Left colon (tissue), 2 donors: ENCODE results near the gene HEMK1. TPM values are rescaled to one million over a fixed set of nuclear protein-coding genes. Genes with fewer than 3 reads are reported as not detected.

ENCODE experiments used
- ATAC-seq: fragments of 200-7000 bp; cut with Tn5 transposase; one replicate; pipeline ENCODE4 v1.9.1; 2020; ENCODE audit warnings: mild to moderate bottlenecking, moderate library complexity
- DNase-seq, 2 donors: peaks; one replicate each; pipeline ENCODE4 v3.0.0-alpha.2; 2020
- intact Hi-C, 2 donors: fragments of 100-400 bp; cut with DNase I in 1 of 2; cut with micrococcal nuclease in 1 of 2; formaldehyde crosslinking; loops; one replicate each; pipeline versions ENCODE4 v1.11.2 to v1.14.0; 2022; cut with DNase I, micrococcal nuclease
- total RNA-seq, 2 donors: library from RNA; stranded (reverse); fragmentation: NEBNext Ultra II Directional; extraction: Animal tissue kit (Norgen Biotek cat#: 25700); gene quantifications; one replicate each; pipeline ENCODE4 v1.2.1, GENCODE V29; 2021
- donor health status: DM: no; HTN: no; CAD: no.
- donor health status: DM: yes; HTN: yes; CAD: no.

HEMK1 gene
- total RNA-seq, 2 donors from 2014 or later: 21.9 to 24.8 TPM

DNA sequence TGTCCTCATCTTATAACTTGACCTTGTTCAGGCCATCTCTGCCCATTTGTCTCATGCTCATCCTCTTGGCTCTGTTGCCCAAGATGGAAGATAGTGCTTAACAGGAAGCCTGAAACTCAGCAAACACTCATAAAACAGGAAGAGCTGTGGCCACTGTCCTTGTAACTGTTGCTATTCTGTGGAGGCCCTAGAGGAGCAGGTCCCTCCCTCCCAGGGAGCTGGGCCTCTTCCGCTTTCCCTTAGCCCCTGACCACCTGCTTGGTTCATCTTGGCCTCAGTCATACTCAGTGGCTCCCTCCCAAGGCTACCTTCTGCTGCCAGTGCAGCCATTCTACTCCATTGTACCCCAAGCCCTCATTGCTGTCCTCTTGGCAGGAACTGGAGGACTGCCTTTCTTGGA is 51.1 kb downstream of the HEMK1 start:
- no peak for DNase-seq
- intact Hi-C loops: no loop called here
- no peak for ATAC-seq

GRCh38 chr3:50620820-50621219 is 51.5 kb downstream of the HEMK1 start:
- DNase-seq: no peak
- no peak for ATAC-seq
- intact Hi-C loops: no loop called here

DNA sequence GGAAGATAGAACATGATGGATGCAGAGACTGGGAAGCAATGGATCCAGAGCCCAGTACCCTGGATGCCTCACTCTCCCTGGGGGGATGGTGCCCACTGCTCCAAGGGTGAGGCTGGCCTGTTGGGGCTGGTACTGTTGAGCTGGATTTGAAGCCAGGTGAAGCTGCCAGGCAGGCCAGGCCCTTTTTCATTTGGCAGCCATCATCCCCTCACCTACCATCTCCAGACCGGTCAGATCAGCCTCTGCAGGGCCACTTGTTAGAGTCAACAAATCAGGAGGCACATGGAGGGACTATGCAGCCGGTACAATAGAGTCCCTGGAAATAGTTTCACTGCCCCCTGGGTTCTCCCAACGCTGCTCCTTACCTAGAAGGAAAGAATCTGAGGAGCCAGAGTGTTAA is 53.6 kb downstream of the HEMK1 start:
- intact Hi-C loops: no loop called here
- DNase-seq: no peak
- ATAC-seq: no peak

DNA sequence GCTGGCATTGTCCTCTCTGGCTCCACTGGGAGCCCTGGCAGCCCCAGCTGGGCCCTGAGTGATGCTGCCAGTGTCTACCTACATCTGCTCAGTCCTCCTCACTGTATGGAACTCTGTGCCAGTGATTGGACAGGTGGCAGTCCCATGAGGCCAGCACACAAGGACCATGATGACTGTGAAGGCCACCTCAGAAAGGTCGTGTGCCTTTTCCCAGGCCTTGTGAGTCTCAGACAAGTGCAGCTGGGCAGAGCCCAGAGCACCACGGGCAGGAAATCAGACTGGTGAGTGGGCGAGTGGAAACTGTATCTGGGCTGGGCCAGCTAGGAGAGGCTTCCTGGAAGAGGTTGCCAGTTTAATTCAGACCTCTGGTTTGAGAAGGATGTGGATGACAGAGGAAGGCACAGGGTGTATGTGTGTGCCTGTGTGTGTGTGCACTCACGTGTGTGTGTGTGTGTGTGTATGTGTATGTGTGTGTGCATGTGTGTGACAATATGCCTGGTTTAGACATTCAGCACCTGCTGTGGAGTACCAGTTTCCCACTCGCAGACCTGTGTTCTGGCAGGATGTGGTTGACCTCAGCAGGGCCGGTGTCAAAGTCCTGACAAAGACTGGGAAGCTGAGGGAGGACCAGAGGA is 54.6 kb downstream of the HEMK1 start:
- intact Hi-C loops: no loop called here

GRCh38 chr3:50624634-50625033 is 55.3 kb downstream of the HEMK1 start:
- DNase-seq (no peak), ATAC-seq (peak; percentile 26)
- intact Hi-C loops: no loop called here

More for the DNA sequence above, 54.6 kb downstream of the HEMK1 start:
- DNase-seq (no peak), ATAC-seq (peak; percentile 14)

- intact Hi-C loops: no loop called here
- ATAC-seq (peak; percentile 75), DNase-seq (no peak)
These were observed 56.2 kb downstream of the HEMK1 start for GRCh38 chr3:50625231-50626182.

DNA sequence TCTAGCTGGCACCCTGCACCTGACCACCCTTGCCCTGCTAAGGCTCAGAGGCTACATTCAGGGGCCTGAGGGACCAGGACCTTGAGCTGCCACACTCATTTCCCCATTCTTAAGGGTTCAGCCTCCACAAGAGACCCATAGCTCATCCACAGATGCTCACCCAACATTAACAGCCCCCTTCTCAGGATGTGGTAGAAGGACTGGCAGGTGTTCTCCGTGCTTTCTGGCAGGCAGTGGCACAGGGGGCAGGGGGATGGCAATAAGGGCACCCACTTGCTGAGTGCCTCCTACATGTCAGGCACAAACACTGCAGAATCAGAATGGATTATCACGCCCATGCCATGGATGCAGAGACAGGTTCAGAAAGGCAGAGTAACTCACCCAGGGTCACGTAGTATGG is 57.1 kb downstream of the HEMK1 start:
- intact Hi-C loops: no loop called here
- DNase-seq (no peak), ATAC-seq (no peak)

DNA sequence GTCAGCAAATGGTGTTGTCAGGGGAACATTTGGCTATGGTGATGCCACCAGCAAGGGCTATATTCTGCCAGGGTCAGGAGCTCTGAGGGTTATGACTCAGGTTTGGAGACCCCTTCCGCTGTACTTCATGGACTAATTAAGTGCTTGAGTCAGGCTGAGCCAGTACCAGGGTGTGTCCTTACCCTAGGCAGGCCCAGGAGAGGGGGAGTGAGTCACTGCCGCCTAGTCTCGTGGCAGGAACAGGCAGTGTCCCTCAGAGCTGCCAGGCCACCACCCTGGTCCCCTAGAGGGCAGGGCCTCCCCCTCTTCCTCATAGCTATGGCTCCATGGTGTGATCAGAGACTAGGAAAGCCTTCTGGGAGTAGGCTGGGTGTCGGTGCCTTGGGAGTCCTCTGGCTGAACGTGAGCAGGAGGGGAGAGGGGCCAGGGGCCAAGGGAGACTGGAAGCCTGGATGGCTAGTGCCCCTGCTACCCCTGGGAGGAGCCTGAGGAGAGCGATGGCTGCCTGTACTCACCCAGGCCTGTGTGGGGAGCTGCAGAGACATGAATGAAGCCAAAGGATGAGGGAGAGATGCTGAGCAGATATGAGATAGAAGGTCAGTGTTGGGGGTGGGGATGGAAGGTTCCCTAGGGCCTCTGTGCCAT is 58.2 kb downstream of the HEMK1 start:
- no peak for ATAC-seq
- intact Hi-C loops: no loop called here
- no peak for DNase-seq

GRCh38 chr3:50628601-50629000 is 59.3 kb downstream of the HEMK1 start:
- intact Hi-C loops: no loop called here
- ATAC-seq: no peak
- DNase-seq: no peak

- ATAC-seq (peak; percentile 81), DNase-seq (peak; percentile 43 to 49)
- intact Hi-C loops: no loop called here
These were observed 61.1 kb downstream of the HEMK1 start for GRCh38 chr3:50630394-50630793.

- ATAC-seq (no peak), DNase-seq (no peak)
- intact Hi-C loops: no loop called here
These were observed 61.6 kb downstream of the HEMK1 start for GRCh38 chr3:50630877-50631276.

GRCh38 chr3:50632450-50632849 is 63.1 kb downstream of the HEMK1 start:
- ATAC-seq (no peak), DNase-seq (no peak)
- intact Hi-C loops: no loop called here

- DNase-seq: no peak
- ATAC-seq: peak; percentile 19
- intact Hi-C loops: no loop called here
These were observed 64.0 kb downstream of the HEMK1 start for GRCh38 chr3:50633230-50633790.

DNA sequence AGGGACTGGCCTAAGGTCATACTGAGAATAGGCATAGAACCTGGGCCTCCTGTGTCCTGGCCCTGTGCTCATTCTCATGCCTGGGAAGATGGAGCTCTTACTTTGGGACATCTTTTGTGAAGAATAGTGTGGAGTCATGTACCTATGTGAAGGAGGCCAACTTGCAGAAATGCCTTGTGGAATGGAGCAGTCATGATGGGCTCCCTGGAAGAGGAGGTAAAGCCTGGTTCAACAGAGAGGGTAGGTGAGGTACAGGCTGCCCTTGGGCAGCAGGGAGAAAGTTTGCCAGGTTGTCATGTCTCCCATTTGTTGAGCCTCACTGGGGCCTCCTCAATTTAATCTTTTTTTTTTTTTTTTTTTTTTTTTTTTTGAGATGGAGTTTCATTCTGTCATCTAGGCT is 65.7 kb downstream of the HEMK1 start:
- intact Hi-C loops: no loop called here
- ATAC-seq: no peak

GRCh38 chr3:50637011-50637410 is 67.7 kb downstream of the HEMK1 start:
- DNase-seq: no peak
- ATAC-seq: peak; percentile 17
- intact Hi-C loops: no loop called here

More for the DNA sequence above, 65.7 kb downstream of the HEMK1 start:
- DNase-seq: no peak

DNA sequence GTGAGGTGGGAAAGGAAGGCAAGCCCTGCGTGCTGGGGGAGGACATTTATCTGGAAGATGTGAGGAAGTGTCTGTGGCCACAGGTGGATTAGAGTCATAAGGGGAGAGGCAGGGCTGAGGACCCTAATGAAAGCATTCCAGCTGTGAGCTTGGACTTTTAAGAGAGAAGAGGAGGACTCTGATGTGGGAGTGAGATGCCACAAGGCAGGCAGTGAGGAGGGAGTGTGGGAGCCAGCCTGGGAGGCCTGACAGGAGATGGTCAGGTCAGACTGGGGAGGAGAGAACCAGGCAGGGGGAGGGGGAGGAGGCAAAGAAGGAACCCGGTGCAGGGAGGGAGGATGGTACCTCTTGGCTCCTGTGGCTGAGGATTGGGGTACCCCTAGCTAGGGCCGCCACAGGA is 68.6 kb downstream of the HEMK1 start:
- DNase-seq (no peak), ATAC-seq (no peak)
- intact Hi-C loops: no loop called here

GRCh38 chr3:50639055-50639494 is 69.8 kb downstream of the HEMK1 start:
- no peak for ATAC-seq
- DNase-seq: no peak
- intact Hi-C loops: no loop called here

- intact Hi-C loops: no loop called here
- no peak for ATAC-seq
- no peak for DNase-seq
These were observed 73.1 kb downstream of the HEMK1 start for GRCh38 chr3:50642382-50642781.

DNA sequence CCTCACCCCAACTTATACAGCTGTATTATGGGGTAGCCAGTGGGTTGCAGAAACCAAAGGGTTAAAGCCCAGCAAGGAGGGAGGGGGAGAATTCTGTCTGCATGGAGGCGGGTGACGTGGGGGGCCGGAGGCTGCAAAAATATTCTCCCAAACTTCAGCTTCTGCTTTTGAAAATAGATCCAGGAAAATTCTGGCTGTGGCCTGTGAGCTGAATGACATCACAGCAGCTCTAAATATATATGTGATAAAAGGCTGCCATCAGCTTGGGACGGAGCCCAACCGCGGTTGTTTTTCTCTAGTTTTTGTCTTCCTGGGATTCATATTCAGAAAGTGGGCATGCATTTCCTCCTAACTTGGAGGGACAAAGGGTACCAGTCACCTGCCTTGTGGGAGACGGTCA is 75.2 kb downstream of the HEMK1 start:
- intact Hi-C loops: no loop called here
- ATAC-seq (no peak), DNase-seq (no peak)
